Right lobe of liver (tissue), 6 donors: ENCODE results near the gene ZFP57. TPM values are rescaled to one million over a fixed set of nuclear protein-coding genes. Genes with fewer than 3 reads are reported as not detected.

Experiments used
- ATAC-seq, 4 donors: fragments of 200-7000 bp; cut with Tn5 transposase; one replicate each; pipeline ENCODE4 v1.9.1; 2020; ENCODE audit warnings: mild to moderate bottlenecking in 4 of 4, moderate library complexity in 4 of 4
- DNase-seq, 3 donors: peaks; one replicate each; pipeline ENCODE4 v3.0.0-alpha.2; 2020
- H3K27ac ChIP-seq, 3 donors: fragments of 200-600 bp; one replicate each; pipeline ENCODE4 v1.8.0; 2022
- H3K27me3 ChIP-seq, 2 donors: fragments of 200-600 bp; one replicate each; pipeline ENCODE4 v1.8.0; 2022
- H3K36me3 ChIP-seq, 4 donors: fragments of 200-600 bp; sonication (generic) in 1 of 4; one replicate each; pipeline versions ENCODE4 v1.5.1 to v1.8.0; 2017 to 2022; ENCODE audit warnings: control low read depth in 1 of 4
- H3K4me1 ChIP-seq, 4 donors: fragments of 200-600 bp; sonication (generic) in 1 of 4; one replicate each; pipeline versions ENCODE4 v1.5.1 to v1.8.0; 2017 to 2022; ENCODE audit warnings: control low read depth in 1 of 4
- H3K4me3 ChIP-seq, 3 donors: fragments of 200-600 bp; one replicate each; pipeline ENCODE4 v1.8.0; 2022
- H3K9me3 ChIP-seq, 4 donors: fragments of 200-600 bp; sonication (generic) in 1 of 4; one replicate each; pipeline versions ENCODE4 v1.5.1 to v1.8.0; 2017 to 2022; ENCODE audit warnings: control low read depth in 1 of 4
- CTCF ChIP-seq, 4 donors: fragments of 200-600 bp in 3 of 4; fragments of 450-650 bp in 1 of 4; IDR thresholded peaks; one replicate each; pipeline versions ENCODE4 v1.5.1 to v1.8.0; 2016 to 2022; ENCODE audit warnings: antibody characterized with exemption in 4 of 4, mild to moderate bottlenecking in 2 of 4
- POLR2A ChIP-seq: fragments of 450-650 bp; IDR thresholded peaks from one replicate; pipeline ENCODE4 v1.6.1; 2017; ENCODE audit warnings: antibody characterized with exemption, mild to moderate bottlenecking
- WGBS: methylation state at CpG from one replicate; pipeline ENCODE4 v1.1.6; 2018; ENCODE audit warnings: low coverage, low lambda C conversion rate; ENCODE audit not compliant: insufficient coverage; ENCODE audit errors: missing lambda C conversion rate; 5-methylcytosine and 5-hydroxymethylcytosine counted together
- intact Hi-C, 2 donors: fragments of 100-400 bp; cut with DNase I; formaldehyde crosslinking; loops; one replicate each; pipeline versions ENCODE4 v1.11.2 to v1.14.1; 2022
- small RNA-seq, 2 experiments: library from RNA; depleted of rRNA; stranded (forward); fragments of <200 nt; gene quantifications; one replicate each; pipeline ENCODE3, GENCODE V24; 2016
- total RNA-seq, 6 experiments: library from RNA; depleted of rRNA in 2 of 6; stranded (reverse); fragments of >200 nt in 2 of 6; fragmentation: NEBNext Ultra II Directional in 3 of 6; extraction: Animal tissue kit (Norgen Biotek cat#: 25700) in 3 of 6; gene quantifications; one replicate each; pipeline versions ENCODE4 v1.1.0 to v1.2.4, GENCODE V29; 2016 to 2023
- donor health status: DM: no; HTN: yes; CAD: no.
- donor health status: DM: no; HTN: no; CAD: no.
- donor health status: DM: no; HTN: no; CAD: no.
- donor health status: DM: no; HTN: yes; CAD: no.
- donor health status: DM: no; HTN: yes; CAD: no.

The ZFP57 gene
- total RNA-seq, 6 experiments from 2014 or later: 0.11 to 0.31 TPM; not detected in 4

GRCh38 chr6:29626948-29627754 is 53.8 kb downstream of the ZFP57 start:
- no peaks in the 10 kb centered on the region for H3K4me1 ChIP-seq
- TF ChIP-seq CTCF (IDR thresholded peaks at IDR 0.05) (no peak), POLR2A (no peak)
- peaks cover 0 to 9% of the 10 kb centered on the region in 2 donors for H3K27me3 ChIP-seq
- intact Hi-C loops: no loop called here
- ATAC-seq (peak in 1 of 4 donors; percentile 5), DNase-seq (no peak)
- WGBS: 11% methylated on average over 11 of the region's 31 CpGs
- no peaks in the 10 kb centered on the region for H3K36me3 ChIP-seq
- peak overlapping the region in 2 of 3 donors; percentile 28 to 47 for H3K27ac ChIP-seq
- peak overlapping the region; percentile 6 to 44 (median 20) for H3K4me3 ChIP-seq
- H3K9me3 ChIP-seq: no peaks in the 10 kb centered on the region

GRCh38 chr6:29625337-29625930 is 55.5 kb downstream of the ZFP57 start:
- WGBS: 41% methylated on average over 7 of the region's 7 CpGs
- Histone ChIP-seq H3K27me3 (peaks cover 0 to 5% of the 10 kb centered on the region in 2 donors), H3K4me3 (no peak overlapping the region), H3K9me3 (no peaks in the 10 kb centered on the region), H3K4me1 (no peaks in the 10 kb centered on the region), H3K27ac (no peak overlapping the region), H3K36me3 (no peaks in the 10 kb centered on the region)
- no peak for DNase-seq
- intact Hi-C loops: no loop called here
- no peak for TF ChIP-seq CTCF (IDR thresholded peaks at IDR 0.05)
- no peak for TF ChIP-seq POLR2A
- no peak for ATAC-seq

- Histone ChIP-seq H3K27ac (no peak overlapping the region), H3K4me1 (no peaks in the 10 kb centered on the region), H3K9me3 (no peaks in the 10 kb centered on the region), H3K36me3 (no peaks in the 10 kb centered on the region), H3K4me3 (no peak overlapping the region), H3K27me3 (peaks cover 0 to 5% of the 10 kb centered on the region in 2 donors)
- 30% methylated on average over 2 of the region's 3 CpGs for WGBS
- TF ChIP-seq CTCF (IDR thresholded peaks at IDR 0.05): no peak
- no peak for TF ChIP-seq POLR2A
- ATAC-seq: no peak
- intact Hi-C loops: no loop called here
- DNase-seq: no peak
These were observed 56.4 kb downstream of the ZFP57 start for GRCh38 chr6:29624520-29624961.

Small RNAs within 50 kb of the gene (small RNA-seq; reads per million reads assigned to genes)
- gene SUMO2P1: 0 reads per million in 2 experiments

Other genes starting within 250 kb of the ZFP57 start
- not detected for gene OR10C1, start 241.8 kb downstream of the ZFP57 start, total RNA-seq
- gene OR11A1, start 224.1 kb downstream of the ZFP57 start, total RNA-seq: not detected
- gene OR2H1, start 224.0 kb downstream of the ZFP57 start, total RNA-seq: not detected
- not detected for gene MAS1L, start 193.2 kb downstream of the ZFP57 start, total RNA-seq
- 100 to 1,000 TPM in 1 of 6 experiments, 10 to 100 TPM in 3, 1 to 10 TPM in 2; 2.2 to 189 (median 37.1) TPM for gene UBD, start 121.4 kb downstream of the ZFP57 start, total RNA-seq
- gene OR2H2, start 96.0 kb downstream of the ZFP57 start, total RNA-seq: not detected
- 1 to 10 TPM; 2.4 to 5.6 (median 4.9) TPM for gene GABBR1, start 48.0 kb downstream of the ZFP57 start, total RNA-seq
- gene MOG, start 24.1 kb downstream of the ZFP57 start, total RNA-seq: not detected
- gene HLA-F, start 42.3 kb upstream of the ZFP57 start, total RNA-seq: 10 to 100 TPM in 5 of 6 experiments, 1 to 10 TPM in 1; 9.8 to 41.3 (median 26.4) TPM
- 1 to 10 TPM in 1 of 6 experiments, under 1 TPM in 1, not detected in 4; 0.20 to 2.0 TPM for gene HLA-G, start 146.7 kb upstream of the ZFP57 start, total RNA-seq